IPS DF 6.9 (cell line): ENCODE data around the gene PDE4A.
"Not testable (repeated sequence)": the region's sequence is repeated elsewhere in the genome, so short reads cannot be mapped to it uniquely, and the experiment has no call there.

Experiments used
- DNase-seq: peaks from one replicate; pipeline ENCODE4 v3.0.0-alpha.2; 2013; ENCODE audit warnings: low read depth, low spot score
- H3K27ac ChIP-seq: one replicate; pipeline ENCODE4 v1.5.1; 2013; ENCODE audit warnings: low read length, control low read depth
- H3K27me3 ChIP-seq: 2 replicates; pipeline ENCODE4 v1.6.1; 2013; ENCODE audit warnings: mild to moderate bottlenecking, low read length; ENCODE audit not compliant: control insufficient read depth, insufficient read depth
- H3K36me3 ChIP-seq: 2 replicates; pipeline ENCODE4 v1.6.1; 2013; ENCODE audit warnings: low read length; ENCODE audit not compliant: control insufficient read depth, insufficient read depth
- H3K4me1 ChIP-seq: 2 replicates; pipeline ENCODE4 v1.6.1; 2013; ENCODE audit warnings: low read length; ENCODE audit not compliant: control insufficient read depth, insufficient read depth
- H3K4me3 ChIP-seq: 2 replicates; pipeline ENCODE4 v1.5.1; 2013; ENCODE audit warnings: mild to moderate bottlenecking, low read length
- H3K9me3 ChIP-seq: 2 replicates; pipeline ENCODE4 v1.6.1; 2013; ENCODE audit warnings: low read length, inconsistent platforms; ENCODE audit not compliant: control insufficient read depth, insufficient read depth
- WGBS: extraction: QIAGEN DNeasy Blood & Tissue Kit; methylation state at CpG from one replicate; pipeline ENCODE4 v1.1.7; 2013; ENCODE audit warnings: mixed read lengths, missing lambda C conversion rate; ENCODE audit not compliant: insufficient read length, insufficient coverage; 5-methylcytosine and 5-hydroxymethylcytosine counted together

PDE4A gene

GRCh38 chr19:10420444-10421239 is at the start of gene PDE4A:
Gene PDE4A (plus strand): TSS chr19:10420538. CDS start chr19:10420765, 227 bp downstream.
- H3K27me3 ChIP-seq: peaks cover 46% of the 10 kb centered on the region
- peak within 1 kb of the TSS; percentile 56; the same call in 1 of the 2 replicates for H3K4me3 ChIP-seq
- WGBS: no CpG with 5 or more reads among the region's 104 CpGs
- no peaks in the 10 kb centered on the region for H3K36me3 ChIP-seq
- peaks cover 11% of the 10 kb centered on the region for H3K4me1 ChIP-seq
- H3K9me3 ChIP-seq: no peaks in the 10 kb centered on the region
- H3K27ac ChIP-seq: no peak within 1 kb of the TSS
- no peak for DNase-seq

- Histone ChIP-seq H3K27ac (no peak overlapping the region), H3K36me3 (no peaks in the 10 kb centered on the region)
- no peak for DNase-seq
These were observed 47.6 kb upstream of the PDE4A start for GRCh38 chr19:10372690-10373089.

GRCh38 chr19:10374931-10375330 is 45.4 kb upstream of the PDE4A start:
- H3K36me3 ChIP-seq: no peaks in the 10 kb centered on the region
- WGBS: no CpG with 5 or more reads among the region's 5 CpGs
- no peak for DNase-seq
- H3K4me3 ChIP-seq: no peak overlapping the region
- H3K27ac ChIP-seq: no peak overlapping the region
- H3K4me1 ChIP-seq: no peaks in the 10 kb centered on the region
- H3K27me3 ChIP-seq: no peaks in the 10 kb centered on the region
- no peaks in the 10 kb centered on the region for H3K9me3 ChIP-seq

More at GRCh38 chr19:10372690-10373089, 47.6 kb upstream of the PDE4A start:
- WGBS: no CpG with 5 or more reads among the region's 3 CpGs
- no peak overlapping the region for H3K4me3 ChIP-seq
- no peaks in the 10 kb centered on the region for H3K27me3 ChIP-seq
- H3K9me3 ChIP-seq: no peaks in the 10 kb centered on the region
- no peaks in the 10 kb centered on the region for H3K4me1 ChIP-seq

GRCh38 chr19:10377140-10377640 is 43.1 kb upstream of the PDE4A start:
- not testable (repeated sequence) for H3K27me3 ChIP-seq, H3K36me3 ChIP-seq, H3K27ac ChIP-seq, H3K4me3 ChIP-seq, DNase-seq, H3K9me3 ChIP-seq, H3K4me1 ChIP-seq
- no CpG with 5 or more reads among the region's 2 CpGs for WGBS

GRCh38 chr19:10378124-10378523 is 42.2 kb upstream of the PDE4A start:
- H3K9me3 ChIP-seq: no peaks in the 10 kb centered on the region
- WGBS: no CpG with 5 or more reads among the region's 8 CpGs
- H3K4me1 ChIP-seq: no peaks in the 10 kb centered on the region
- H3K27me3 ChIP-seq: no peaks in the 10 kb centered on the region
- no peak overlapping the region for H3K4me3 ChIP-seq
- H3K36me3 ChIP-seq: no peaks in the 10 kb centered on the region
- no peak for DNase-seq
- no peak overlapping the region for H3K27ac ChIP-seq

GRCh38 chr19:10379880-10380312 is 40.4 kb upstream of the PDE4A start:
- Histone ChIP-seq H3K27ac (no peak overlapping the region), H3K4me3 (peak overlapping the region; percentile 73), H3K4me1 (no peaks in the 10 kb centered on the region), H3K9me3 (no peaks in the 10 kb centered on the region), H3K36me3 (no peaks in the 10 kb centered on the region), H3K27me3 (no peaks in the 10 kb centered on the region)
- DNase-seq: no peak
- no CpG with 5 or more reads among the region's 10 CpGs for whole genome bisulfite sequencing

GRCh38 chr19:10380313-10381102 is 39.8 kb upstream of the PDE4A start, which contains the start of gene TYK2:
Gene TYK2 (minus strand): TSS chr19:10380572. CDS start chr19:10378406, 2,166 bp downstream.
- no peaks in the 10 kb centered on the region for H3K36me3 ChIP-seq
- H3K27ac ChIP-seq: no peak within 1 kb of the TSS
- no peaks in the 10 kb centered on the region for H3K27me3 ChIP-seq
- no peaks in the 10 kb centered on the region for H3K4me1 ChIP-seq
- peak within 1 kb of the TSS; percentile 73 for H3K4me3 ChIP-seq
- WGBS: no CpG with 5 or more reads among the region's 58 CpGs
- H3K9me3 ChIP-seq: no peaks in the 10 kb centered on the region
- DNase-seq: peak; percentile 98

GRCh38 chr19:10383223-10383499 is 37.2 kb upstream of the PDE4A start:
- not testable (repeated sequence) for H3K4me3 ChIP-seq, H3K27ac ChIP-seq, H3K27me3 ChIP-seq, H3K4me1 ChIP-seq, H3K9me3 ChIP-seq, DNase-seq, H3K36me3 ChIP-seq
- WGBS: no CpG with 5 or more reads among the region's 8 CpGs

GRCh38 chr19:10384580-10384979 is 35.8 kb upstream of the PDE4A start:
- no peak for DNase-seq
- Histone ChIP-seq H3K9me3 (no peaks in the 10 kb centered on the region), H3K36me3 (no peaks in the 10 kb centered on the region), H3K27ac (no peak overlapping the region), H3K4me3 (no peak overlapping the region), H3K27me3 (no peaks in the 10 kb centered on the region), H3K4me1 (peaks cover 1% of the 10 kb centered on the region; the same call in 1 of the 2 replicates)
- no CpG with 5 or more reads among the region's 9 CpGs for WGBS

- H3K27me3 ChIP-seq: no peaks in the 10 kb centered on the region
- no peaks in the 10 kb centered on the region for H3K9me3 ChIP-seq
- no peak overlapping the region for H3K4me3 ChIP-seq
- H3K4me1 ChIP-seq: peaks cover 1% of the 10 kb centered on the region; the same call in 1 of the 2 replicates
- H3K36me3 ChIP-seq: peaks cover 11% of the 10 kb centered on the region
- no peak overlapping the region for H3K27ac ChIP-seq
- WGBS: no CpG with 5 or more reads among the region's 3 CpGs
- DNase-seq: peak; percentile 87
These were observed 31.4 kb upstream of the PDE4A start for GRCh38 chr19:10388957-10389356.
